GM23248 (cell line): ENCODE results near the gene LAMA4.

Source experiments
- EZH2 ChIP-seq: fragments of 200-600 bp; sonication (generic); IDR thresholded peaks from 2 replicates; pipeline ENCODE4 v1.6.1; 2018; ENCODE audit warnings: antibody characterized with exemption, mild to moderate bottlenecking; ENCODE audit not compliant: insufficient read depth, poor library complexity, severe bottlenecking
- EZH2phosphoT487 ChIP-seq: fragments of 200-600 bp; sonication (generic); IDR thresholded peaks from 2 replicates; pipeline ENCODE4 v1.6.1; 2018; ENCODE audit warnings: antibody characterized with exemption, moderate library complexity, mild to moderate bottlenecking, low read depth; ENCODE audit not compliant: insufficient read depth

- no peak for TF ChIP-seq EZH2
- no peak for TF ChIP-seq EZH2phosphoT487
Observed at GRCh38 chr6:112153926-112154607, 100.3 kb downstream of the LAMA4 start.
